GM10266 (cell line): Measurements from ENCODE around the gene CNFN.

Experiments
- DNase-seq: peaks from one replicate; pipeline ENCODE4 v3.0.0; 2012; ENCODE audit errors: extremely low spot score
- CTCF ChIP-seq: IDR thresholded peaks from 2 replicates; pipeline ENCODE4 v1.5.1; 2012; ENCODE audit warnings: mild to moderate bottlenecking, low read depth; ENCODE audit not compliant: control insufficient read depth, insufficient read depth; ENCODE audit errors: missing control alignments

Gene CNFN

GRCh38 chr19:42410371-42410770, 20.3 kb upstream of the CNFN start:
- no peak for TF ChIP-seq CTCF

GRCh38 chr19:42409477-42409876, 19.4 kb upstream of the CNFN start:
- no peak for TF ChIP-seq CTCF
- no peak for DNase-seq

More at GRCh38 chr19:42410371-42410770, 20.3 kb upstream of the CNFN start:
- no peak for DNase-seq

- no peak for DNase-seq
- no peak for TF ChIP-seq CTCF
Observed at GRCh38 chr19:42407816-42408175, 17.7 kb upstream of the CNFN start.

GRCh38 chr19:42407085-42407815, 17.2 kb upstream of the CNFN start:
- no peak for TF ChIP-seq CTCF
- DNase-seq: no peak

GRCh38 chr19:42406111-42406510, 16.0 kb upstream of the CNFN start:
- TF ChIP-seq CTCF: no peak
- DNase-seq: no peak

GRCh38 chr19:42403586-42403985, 13.5 kb upstream of the CNFN start:
- no peak for DNase-seq
- no peak for TF ChIP-seq CTCF

GRCh38 chr19:42402376-42403116, 12.4 kb upstream of the CNFN start:
- no peak for DNase-seq
- no peak for TF ChIP-seq CTCF
